Tibial nerve (tissue), 3 donors: ENCODE results near the gene CMTM5.

ENCODE experiments used
- CTCF ChIP-seq, 5 experiments: fragments of 200-600 bp in 3 of 5; fragments of 450-650 bp in 2 of 5; sonication (generic) in 3 of 5; IDR thresholded peaks; one replicate each; pipeline ENCODE4 v1.5.1; 2016 to 2019; ENCODE audit warnings: antibody characterized with exemption in 5 of 5, mild to moderate bottlenecking in 3 of 5, moderate library complexity in 2 of 5
- POLR2A ChIP-seq, 2 donors: fragments of 450-650 bp; IDR thresholded peaks; one replicate each; pipeline ENCODE4 v1.6.1; 2017; ENCODE audit warnings: antibody characterized with exemption in 2 of 2, mild to moderate bottlenecking in 2 of 2, moderate library complexity in 2 of 2

GRCh38 chr14:23380197-23380914, 3.5 kb downstream of the CMTM5 start:
- TF ChIP-seq CTCF (IDR thresholded peaks at IDR 0.05): no peak
- no peak for TF ChIP-seq POLR2A (IDR thresholded peaks at IDR 0.05)
